ENCODE results near the gene GLA.

GLA gene

GRCh38 chrX:101365301-101365795 is 42.4 kb downstream of the GLA start:
- DNase-seq (ENCODE audit: low read depth), result no peak
- no peak overlapping the region for H3K4me3 ChIP-seq (replicated peaks; ENCODE audit: low read depth, low read length)
- TF ChIP-seq, protein P1, sequence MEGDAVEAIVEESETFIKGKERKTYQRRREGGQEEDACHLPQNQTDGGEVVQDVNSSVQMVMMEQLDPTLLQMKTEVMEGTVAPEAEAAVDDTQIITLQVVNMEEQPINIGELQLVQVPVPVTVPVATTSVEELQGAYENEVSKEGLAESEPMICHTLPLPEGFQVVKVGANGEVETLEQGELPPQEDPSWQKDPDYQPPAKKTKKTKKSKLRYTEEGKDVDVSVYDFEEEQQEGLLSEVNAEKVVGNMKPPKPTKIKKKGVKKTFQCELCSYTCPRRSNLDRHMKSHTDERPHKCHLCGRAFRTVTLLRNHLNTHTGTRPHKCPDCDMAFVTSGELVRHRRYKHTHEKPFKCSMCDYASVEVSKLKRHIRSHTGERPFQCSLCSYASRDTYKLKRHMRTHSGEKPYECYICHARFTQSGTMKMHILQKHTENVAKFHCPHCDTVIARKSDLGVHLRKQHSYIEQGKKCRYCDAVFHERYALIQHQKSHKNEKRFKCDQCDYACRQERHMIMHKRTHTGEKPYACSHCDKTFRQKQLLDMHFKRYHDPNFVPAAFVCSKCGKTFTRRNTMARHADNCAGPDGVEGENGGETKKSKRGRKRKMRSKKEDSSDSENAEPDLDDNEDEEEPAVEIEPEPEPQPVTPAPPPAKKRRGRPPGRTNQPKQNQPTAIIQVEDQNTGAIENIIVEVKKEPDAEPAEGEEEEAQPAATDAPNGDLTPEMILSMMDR (IDR thresholded peaks at IDR 0.05; ENCODE audit: low read length, missing control alignments), result no peak

DNA sequence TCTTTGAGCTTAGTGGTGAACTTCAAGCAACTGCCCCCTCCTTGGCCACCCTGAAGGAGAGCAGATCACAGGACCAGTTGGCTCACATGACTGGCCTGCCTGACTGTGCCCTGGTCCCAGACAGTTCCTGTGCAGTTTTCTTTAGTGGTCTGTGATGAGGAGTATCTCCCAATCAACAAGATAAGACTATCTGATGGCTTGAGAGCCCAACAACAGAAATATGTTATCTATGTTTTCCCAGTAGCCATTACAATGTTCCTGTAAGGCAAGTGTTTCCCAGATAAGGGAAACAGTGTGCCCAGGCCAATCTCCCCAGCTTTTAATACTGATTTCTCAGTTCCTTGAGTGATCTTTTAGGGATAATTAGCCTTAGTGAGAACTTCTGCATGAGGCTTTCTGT is 45.0 kb downstream of the GLA start:
- TF ChIP-seq, protein P1 (IDR thresholded peaks at IDR 0.05; ENCODE audit: low read length, missing control alignments), result no peak
- no peak overlapping the region for H3K4me3 ChIP-seq (replicated peaks; ENCODE audit: low read depth, low read length)
- no peak for DNase-seq (ENCODE audit: low read depth)

DNA sequence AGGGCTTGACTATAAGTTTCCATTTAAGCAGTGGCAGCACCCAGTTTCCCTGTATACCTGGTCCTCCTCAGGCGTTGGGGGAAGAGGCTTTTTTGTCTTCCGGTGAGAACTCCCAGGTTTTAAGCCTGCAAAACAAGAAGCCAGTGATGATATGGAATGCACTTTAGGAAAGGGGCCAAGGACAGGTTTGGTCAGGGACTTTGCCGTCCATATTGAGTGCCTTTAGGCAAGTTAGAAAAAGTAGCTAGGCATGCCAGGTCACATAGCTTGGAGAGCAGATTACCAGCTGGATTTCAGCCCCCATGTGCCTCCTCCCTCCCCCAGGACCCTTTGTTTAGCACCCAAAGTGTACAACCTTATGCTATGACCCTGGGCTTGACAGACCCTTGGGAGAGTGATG is 45.6 kb downstream of the GLA start:
- TF ChIP-seq, protein P1 (IDR thresholded peaks at IDR 0.05; ENCODE audit: low read length, missing control alignments), result no peak
- H3K4me3 ChIP-seq (replicated peaks; ENCODE audit: low read depth, low read length), result no peak overlapping the region
- DNase-seq (ENCODE audit: low read depth), result no peak

DNA sequence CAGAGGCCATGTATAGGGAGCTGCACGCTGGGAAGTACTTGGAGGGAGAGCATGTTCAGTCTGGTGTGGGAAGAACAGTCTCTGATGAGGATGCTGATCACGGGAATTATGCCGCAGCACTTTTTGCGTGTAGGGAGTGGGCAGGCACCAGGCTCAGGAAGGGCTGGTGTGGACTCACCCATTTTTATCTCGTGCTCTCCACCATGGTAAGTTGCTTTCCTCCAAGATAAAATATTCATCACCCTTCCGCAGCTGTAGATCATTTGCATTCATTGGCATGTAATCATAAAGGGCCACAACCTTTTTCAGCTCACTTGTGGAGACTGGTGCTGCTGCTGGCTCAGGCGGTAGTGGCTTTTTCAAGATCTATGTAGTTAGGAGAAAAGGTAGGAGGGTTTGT is 47.3 kb downstream of the GLA start:
- DNase-seq (ENCODE audit: low read depth), result no peak
- TF ChIP-seq, protein P1 (IDR thresholded peaks at IDR 0.05; ENCODE audit: low read length, missing control alignments), result no peak
- H3K4me3 ChIP-seq (replicated peaks; ENCODE audit: low read depth, low read length), result no peak overlapping the region

GRCh38 chrX:101359966-101360365 is 47.8 kb downstream of the GLA start:
- TF ChIP-seq, protein P1 (IDR thresholded peaks at IDR 0.05; ENCODE audit: low read length, missing control alignments), result no peak
- peak; percentile 9 for DNase-seq (ENCODE audit: low read depth)
- H3K4me3 ChIP-seq (replicated peaks; ENCODE audit: low read depth, low read length), result no peak overlapping the region

DNA sequence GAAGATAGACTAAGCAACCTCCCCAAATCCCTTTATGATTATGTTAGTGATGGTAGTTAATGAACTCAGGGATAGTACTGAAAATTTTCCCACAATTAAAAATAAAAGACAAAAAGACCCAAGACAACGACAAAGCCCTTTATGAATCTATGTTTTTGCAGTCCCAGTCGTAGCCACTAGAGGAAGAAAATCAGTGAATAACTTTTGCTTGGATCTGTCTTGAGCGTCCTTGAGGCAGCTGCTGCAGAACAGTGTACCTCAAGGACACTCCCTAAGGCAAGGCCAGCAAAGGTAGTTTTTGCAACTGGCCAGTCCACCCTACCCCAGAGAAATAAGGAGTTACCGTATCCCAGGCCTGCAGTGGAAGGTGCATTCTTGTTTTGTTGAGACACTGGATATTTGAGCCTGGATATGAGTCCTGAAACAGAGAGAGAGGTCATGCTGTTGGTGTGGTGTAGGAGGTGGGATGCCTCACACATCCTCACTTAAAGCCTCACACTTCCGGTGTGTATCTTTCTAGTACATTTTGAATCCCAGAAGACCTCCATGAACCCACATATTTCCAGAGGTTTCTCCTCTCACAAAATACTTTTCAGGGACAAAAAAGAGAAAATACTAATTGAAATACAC is 50.4 kb downstream of the GLA start:
- H3K4me3 ChIP-seq (replicated peaks; ENCODE audit: low read depth, low read length), result no peak overlapping the region
- DNase-seq (ENCODE audit: low read depth), result peak; percentile 25
- TF ChIP-seq, protein P1 (IDR thresholded peaks at IDR 0.05; ENCODE audit: low read length, missing control alignments), result peak; percentile 30

DNA sequence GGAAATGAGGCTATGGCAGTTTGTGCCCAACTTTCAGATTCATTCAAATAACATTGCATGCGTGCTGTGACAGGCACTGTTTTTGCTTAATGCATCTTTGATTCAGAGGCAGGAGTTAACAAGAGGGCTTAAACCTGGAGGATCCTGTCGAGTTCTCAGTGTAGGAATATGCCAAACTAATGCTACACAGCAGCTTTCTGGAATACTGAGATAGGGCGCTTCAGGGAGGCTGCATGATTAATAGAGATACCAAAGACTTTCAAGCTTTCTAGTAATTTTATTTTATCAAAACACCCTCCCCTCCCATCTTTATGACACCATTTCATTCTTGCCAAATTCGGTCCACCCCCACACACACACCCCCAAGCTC is 58.5 kb downstream of the GLA start:
- peak overlapping the region; percentile 76 for H3K4me3 ChIP-seq (replicated peaks; ENCODE audit: low read depth, low read length)
- TF ChIP-seq, protein P1 (IDR thresholded peaks at IDR 0.05; ENCODE audit: low read length, missing control alignments), result no peak
- DNase-seq (ENCODE audit: low read depth), result no peak
